Right forelimb (tissue), 1 donor: ENCODE results near the gene CNGA3.
A peak's percentile ranks its signal among the peaks of the same experiment; 100 is the strongest.
"Not testable (repeated sequence)": the region's sequence is repeated elsewhere in the genome, so short reads cannot be mapped to it uniquely, and the experiment has no call there.

Experiments
- DNase-seq: peaks from one replicate; pipeline ENCODE4 v3.0.0-alpha.2; 2018

Gene CNGA3

GRCh38 chr2:98405301-98405700, 59.0 kb downstream of the CNGA3 start:
- no peak for DNase-seq

GRCh38 chr2:98408155-98408554, 61.9 kb downstream of the CNGA3 start:
- DNase-seq: no peak

- DNase-seq: no peak
Measured at GRCh38 chr2:98412751-98413458, 66.6 kb downstream of the CNGA3 start.

- DNase-seq: not testable (repeated sequence)
Measured at GRCh38 chr2:98414246-98414645, 68.0 kb downstream of the CNGA3 start.

GRCh38 chr2:98415719-98416248, 69.5 kb downstream of the CNGA3 start:
- DNase-seq: not testable (repeated sequence)

- DNase-seq: no peak
Measured at GRCh38 chr2:98416383-98417159, 70.3 kb downstream of the CNGA3 start.

- DNase-seq: no peak
Measured at GRCh38 chr2:98419544-98419943, 73.3 kb downstream of the CNGA3 start.

- DNase-seq: no peak
Measured at GRCh38 chr2:98419977-98420725, 73.9 kb downstream of the CNGA3 start.

GRCh38 chr2:98422449-98422848, 76.2 kb downstream of the CNGA3 start:
- DNase-seq: no peak

- DNase-seq: no peak
Measured at GRCh38 chr2:98426771-98427170, 80.5 kb downstream of the CNGA3 start.

- DNase-seq: no peak
Measured at GRCh38 chr2:98432145-98432544, 85.9 kb downstream of the CNGA3 start.

GRCh38 chr2:98433363-98433964, 87.2 kb downstream of the CNGA3 start:
- no peak for DNase-seq

- no peak for DNase-seq
Measured at GRCh38 chr2:98434492-98434891, 88.2 kb downstream of the CNGA3 start.

- not testable (repeated sequence) for DNase-seq
Measured at GRCh38 chr2:98435670-98436069, 89.4 kb downstream of the CNGA3 start.

GRCh38 chr2:98436734-98437133, 90.5 kb downstream of the CNGA3 start:
- DNase-seq: no peak

GRCh38 chr2:98438190-98439133, 92.2 kb downstream of the CNGA3 start:
- DNase-seq: no peak

GRCh38 chr2:98441706-98442450, 95.6 kb downstream of the CNGA3 start:
- DNase-seq: no peak

- DNase-seq: no peak
Measured at GRCh38 chr2:98442488-98442887, 96.2 kb downstream of the CNGA3 start.

- peak; percentile 89 for DNase-seq
Measured at GRCh38 chr2:98444436-98445176, 98.3 kb downstream of the CNGA3 start, which contains the start of gene INPP4A. Gene INPP4A (plus strand): TSS chr2:98444858. CDS start chr2:98520049, 75,191 bp downstream.

- peak; percentile 61 for DNase-seq
Measured at GRCh38 chr2:98445177-98445682, 99.0 kb downstream of the CNGA3 start.
